Peyer's patch (tissue), 4 donors: ENCODE measurements around the gene FURIN.

ENCODE experiments used
- POLR2A ChIP-seq, 2 donors: fragments of 450-650 bp; IDR thresholded peaks; one replicate each; pipeline ENCODE4 v1.5.1; 2017; ENCODE audit warnings: antibody characterized with exemption in 2 of 2, mild to moderate bottlenecking in 2 of 2, moderate library complexity in 2 of 2
- TF ChIP-seq, protein P1 (sequence below), 6 experiments: fragments of 450-650 bp in 4 of 6; fragments of 200-600 bp in 2 of 6; sonication (generic) in 1 of 6; IDR thresholded peaks; one replicate each; pipeline ENCODE4 v1.5.1; 2017 to 2019; ENCODE audit warnings: antibody characterized with exemption in 6 of 6, mild to moderate bottlenecking in 3 of 6, moderate library complexity in 1 of 6

- no peak for TF ChIP-seq POLR2A (IDR thresholded peaks at IDR 0.05)
- TF ChIP-seq, protein P1, sequence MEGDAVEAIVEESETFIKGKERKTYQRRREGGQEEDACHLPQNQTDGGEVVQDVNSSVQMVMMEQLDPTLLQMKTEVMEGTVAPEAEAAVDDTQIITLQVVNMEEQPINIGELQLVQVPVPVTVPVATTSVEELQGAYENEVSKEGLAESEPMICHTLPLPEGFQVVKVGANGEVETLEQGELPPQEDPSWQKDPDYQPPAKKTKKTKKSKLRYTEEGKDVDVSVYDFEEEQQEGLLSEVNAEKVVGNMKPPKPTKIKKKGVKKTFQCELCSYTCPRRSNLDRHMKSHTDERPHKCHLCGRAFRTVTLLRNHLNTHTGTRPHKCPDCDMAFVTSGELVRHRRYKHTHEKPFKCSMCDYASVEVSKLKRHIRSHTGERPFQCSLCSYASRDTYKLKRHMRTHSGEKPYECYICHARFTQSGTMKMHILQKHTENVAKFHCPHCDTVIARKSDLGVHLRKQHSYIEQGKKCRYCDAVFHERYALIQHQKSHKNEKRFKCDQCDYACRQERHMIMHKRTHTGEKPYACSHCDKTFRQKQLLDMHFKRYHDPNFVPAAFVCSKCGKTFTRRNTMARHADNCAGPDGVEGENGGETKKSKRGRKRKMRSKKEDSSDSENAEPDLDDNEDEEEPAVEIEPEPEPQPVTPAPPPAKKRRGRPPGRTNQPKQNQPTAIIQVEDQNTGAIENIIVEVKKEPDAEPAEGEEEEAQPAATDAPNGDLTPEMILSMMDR (IDR thresholded peaks at IDR 0.05): no peak
These were observed 16.5 kb downstream of the FURIN start for GRCh38 chr15:90884719-90885431.
